Fibroblast of the aortic adventitia (primary cell): ENCODE results near the gene PLS3. TPM values are rescaled to one million over a fixed set of nuclear protein-coding genes. Genes with fewer than 3 reads are reported as not detected.
"Not testable (repeated sequence)": the region's sequence is repeated elsewhere in the genome, so short reads cannot be mapped to it uniquely, and the experiment has no call there.

Experiments
- DNase-seq: peaks from one replicate; pipeline ENCODE4 v3.0.0-alpha.2; 2010; ENCODE audit warnings: low read depth
- H3K4me3 ChIP-seq: 2 replicates; pipeline ENCODE4 v1.5.1; 2011; ENCODE audit warnings: low read depth, mild to moderate bottlenecking, control low read depth, low read length, moderate library complexity
- CTCF ChIP-seq: IDR thresholded peaks from 2 replicates; pipeline ENCODE4 v1.5.1; 2011; ENCODE audit warnings: mild to moderate bottlenecking, low read length, control low read depth, inconsistent platforms; ENCODE audit not compliant: insufficient read depth
- total RNA-seq: library from RNA; depleted of rRNA; stranded (reverse); fragments of >200 nt; gene quantifications from 2 replicates; pipeline ENCODE4 v1.2.3, GENCODE V29; 2012; ENCODE audit warnings: low replicate concordance

PLS3 gene
- total RNA-seq, 1 donor = 309 TPM

DNA sequence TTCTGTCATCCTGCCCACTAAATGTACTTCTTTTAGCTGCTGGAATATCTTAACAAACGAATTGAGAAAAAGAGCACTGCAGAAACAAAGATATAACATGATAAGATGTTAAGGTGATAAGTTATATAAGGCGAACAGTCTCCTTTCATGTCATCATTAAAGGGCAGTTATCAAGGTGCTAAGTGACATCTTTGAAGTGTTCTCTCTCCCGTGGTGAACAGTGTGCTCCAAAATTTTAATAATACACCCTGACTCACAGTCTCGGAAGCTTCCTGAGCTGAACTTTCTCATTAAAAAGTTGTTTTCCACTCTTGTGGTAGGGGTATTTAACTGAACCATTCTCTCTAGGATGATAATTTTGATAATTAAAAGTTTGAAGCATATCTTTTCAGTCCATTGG, 61.6 kb downstream of the PLS3 start:
- no peak for DNase-seq
- H3K4me3 ChIP-seq = no peak overlapping the region
- no peak for TF ChIP-seq CTCF

DNA sequence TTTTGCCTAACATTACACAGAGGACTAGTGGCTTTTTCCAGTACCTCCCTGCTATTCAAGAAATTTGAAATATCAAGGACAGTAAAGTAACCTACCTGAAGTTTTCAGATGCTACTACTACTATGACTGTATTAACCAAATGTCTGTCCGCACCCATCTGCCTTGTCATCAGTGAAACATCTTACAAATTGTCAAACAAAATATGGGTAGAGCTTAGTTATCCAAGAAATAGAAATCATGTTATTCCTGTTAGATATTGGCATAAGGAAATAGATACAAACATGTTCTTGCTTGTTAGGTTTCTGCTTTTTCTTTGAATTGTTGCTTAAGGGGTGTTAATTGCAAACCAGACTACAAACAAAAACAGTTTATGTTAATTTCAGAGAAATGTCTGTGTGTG, 63.9 kb downstream of the PLS3 start:
- H3K4me3 ChIP-seq = no peak overlapping the region
- no peak for TF ChIP-seq CTCF
- DNase-seq = no peak

GRCh38 chrX:115625572-115626301, 64.8 kb downstream of the PLS3 start:
- no peak for TF ChIP-seq CTCF
- no peak overlapping the region for H3K4me3 ChIP-seq
- DNase-seq = peak; percentile 82

DNA sequence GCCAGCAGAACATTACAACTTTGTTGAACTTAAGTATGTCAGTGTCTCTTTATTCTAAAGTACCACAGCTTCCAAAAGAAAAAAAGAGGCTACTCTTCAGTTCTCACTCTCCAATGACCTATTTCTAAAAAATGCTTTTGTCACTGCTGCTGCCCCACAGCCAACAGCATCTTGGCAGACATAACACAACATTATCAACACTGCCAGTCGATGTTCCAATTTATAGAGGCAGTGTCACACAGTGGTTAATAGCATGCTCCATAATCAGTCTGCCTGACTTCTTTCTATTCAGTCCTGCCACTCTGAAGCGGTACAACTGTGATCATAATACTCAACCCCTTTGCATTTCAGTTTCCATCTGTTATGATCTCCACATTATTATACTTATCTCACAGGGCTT, 69.2 kb downstream of the PLS3 start:
- peak; percentile 34 for DNase-seq
- TF ChIP-seq CTCF = no peak
- no peak overlapping the region for H3K4me3 ChIP-seq

GRCh38 chrX:115632455-115632854, 71.5 kb downstream of the PLS3 start:
- no peak for TF ChIP-seq CTCF
- no peak overlapping the region for H3K4me3 ChIP-seq
- DNase-seq = peak; percentile 39

DNA sequence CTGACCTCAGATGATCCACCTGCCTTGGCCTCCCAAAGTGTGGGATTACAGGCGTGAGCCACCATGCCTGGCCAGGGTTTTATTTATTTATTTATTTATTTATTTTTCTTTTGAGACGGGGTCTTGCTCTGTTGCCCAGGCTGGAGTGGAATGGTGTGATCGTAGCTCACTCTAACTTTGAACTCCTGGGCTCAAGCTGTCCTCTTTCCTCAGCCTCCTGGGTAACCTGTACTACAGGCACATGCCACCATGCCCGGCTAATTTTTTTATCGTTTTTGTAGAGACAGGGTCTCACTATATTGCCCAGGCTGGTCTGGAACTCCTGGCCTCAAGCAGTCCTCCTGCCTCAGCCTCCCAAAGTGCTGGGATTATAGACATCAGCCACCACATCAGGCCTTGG, 72.4 kb downstream of the PLS3 start:
- DNase-seq, H3K4me3 ChIP-seq: not testable (repeated sequence)

- TF ChIP-seq CTCF = no peak
- H3K4me3 ChIP-seq = no peak overlapping the region
- no peak for DNase-seq
These were observed 78.4 kb downstream of the PLS3 start for GRCh38 chrX:115639334-115639880.
